Fibroblast of lung (primary cell): ENCODE measurements around the gene SLF2.

ENCODE experiments used
- EZH2 ChIP-seq: IDR thresholded peaks from 2 replicates; pipeline ENCODE4 v1.5.1; 2012; ENCODE audit warnings: low read length, control low read depth, mild to moderate bottlenecking; ENCODE audit errors: missing control alignments
- TF ChIP-seq, protein P1 (sequence below), 2 donors: IDR thresholded peaks in 1 of 2; conservative IDR thresholded peaks in 1 of 2; 1 replicate in 1 of 2; 2 replicates in 1 of 2; pipeline ENCODE4 v1.5.1; 2011 to 2012; ENCODE audit warnings: low read length in 2 of 2, control low read depth in 1 of 2, inconsistent platforms in 1 of 2, low read depth in 1 of 2, mild to moderate bottlenecking in 1 of 2

DNA sequence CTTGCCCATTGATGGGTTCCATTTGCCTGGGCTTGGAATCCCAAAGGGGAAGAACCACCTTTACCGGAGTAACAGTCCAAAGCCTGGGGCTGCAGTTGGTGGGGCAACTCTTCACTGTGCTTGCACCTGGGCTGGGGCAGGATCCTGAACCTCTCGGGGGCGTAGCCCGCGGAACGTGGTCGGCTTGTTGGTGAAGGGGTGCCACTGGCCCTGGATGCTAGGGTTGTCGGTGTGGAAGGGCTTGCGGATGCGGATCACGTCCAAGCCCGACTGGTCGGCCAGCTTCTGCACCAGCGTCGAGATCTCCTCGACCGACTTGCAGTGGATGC, 73.8 kb downstream of the SLF2 start:
- TF ChIP-seq, protein P1, sequence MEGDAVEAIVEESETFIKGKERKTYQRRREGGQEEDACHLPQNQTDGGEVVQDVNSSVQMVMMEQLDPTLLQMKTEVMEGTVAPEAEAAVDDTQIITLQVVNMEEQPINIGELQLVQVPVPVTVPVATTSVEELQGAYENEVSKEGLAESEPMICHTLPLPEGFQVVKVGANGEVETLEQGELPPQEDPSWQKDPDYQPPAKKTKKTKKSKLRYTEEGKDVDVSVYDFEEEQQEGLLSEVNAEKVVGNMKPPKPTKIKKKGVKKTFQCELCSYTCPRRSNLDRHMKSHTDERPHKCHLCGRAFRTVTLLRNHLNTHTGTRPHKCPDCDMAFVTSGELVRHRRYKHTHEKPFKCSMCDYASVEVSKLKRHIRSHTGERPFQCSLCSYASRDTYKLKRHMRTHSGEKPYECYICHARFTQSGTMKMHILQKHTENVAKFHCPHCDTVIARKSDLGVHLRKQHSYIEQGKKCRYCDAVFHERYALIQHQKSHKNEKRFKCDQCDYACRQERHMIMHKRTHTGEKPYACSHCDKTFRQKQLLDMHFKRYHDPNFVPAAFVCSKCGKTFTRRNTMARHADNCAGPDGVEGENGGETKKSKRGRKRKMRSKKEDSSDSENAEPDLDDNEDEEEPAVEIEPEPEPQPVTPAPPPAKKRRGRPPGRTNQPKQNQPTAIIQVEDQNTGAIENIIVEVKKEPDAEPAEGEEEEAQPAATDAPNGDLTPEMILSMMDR (conservative IDR thresholded peaks at IDR 0.05 in 1 of 2, IDR thresholded peaks at IDR 0.05 in 1 of 2; ENCODE audit: low read depth in 1 of 2, low read length in 2 of 2) = no peak
- no peak for TF ChIP-seq EZH2
